ENCODE results near the gene MOGAT1.
"Not testable (repeated sequence)": the region's sequence is repeated elsewhere in the genome, so short reads cannot be mapped to it uniquely, and the experiment has no call there.

MOGAT1 gene

GRCh38 chr2:222710736-222711135 is 39.3 kb downstream of the MOGAT1 start:
- no peak for DNase-seq (ENCODE audit: low spot score)

- DNase-seq (ENCODE audit: low spot score), result no peak
These were observed 40.0 kb downstream of the MOGAT1 start for GRCh38 chr2:222711315-222711940.

GRCh38 chr2:222713002-222713401 is 41.5 kb downstream of the MOGAT1 start:
- no peak for DNase-seq (ENCODE audit: low spot score)

GRCh38 chr2:222714361-222715241 is 43.1 kb downstream of the MOGAT1 start:
- DNase-seq (ENCODE audit: low spot score), result no peak

- DNase-seq (ENCODE audit: low spot score), result no peak
These were observed 44.3 kb downstream of the MOGAT1 start for GRCh38 chr2:222715742-222716141.

GRCh38 chr2:222719787-222720186 is 48.3 kb downstream of the MOGAT1 start:
- not testable (repeated sequence) for DNase-seq (ENCODE audit: low spot score)

- not testable (repeated sequence) for DNase-seq (ENCODE audit: low spot score)
These were observed 50.1 kb downstream of the MOGAT1 start for GRCh38 chr2:222721597-222721996.

GRCh38 chr2:222722327-222722946 is 51.0 kb downstream of the MOGAT1 start:
- no peak for DNase-seq (ENCODE audit: low spot score)

GRCh38 chr2:222724208-222724607 is 52.8 kb downstream of the MOGAT1 start:
- no peak for DNase-seq (ENCODE audit: low spot score)

- DNase-seq (ENCODE audit: low spot score), result no peak
These were observed 57.2 kb downstream of the MOGAT1 start for GRCh38 chr2:222728621-222729020.

GRCh38 chr2:222730366-222730999 is 59.0 kb downstream of the MOGAT1 start:
- no peak for DNase-seq (ENCODE audit: low spot score)

GRCh38 chr2:222731201-222731621 is 59.8 kb downstream of the MOGAT1 start:
- DNase-seq (ENCODE audit: low spot score), result no peak

- no peak for DNase-seq (ENCODE audit: low spot score)
These were observed 61.2 kb downstream of the MOGAT1 start for GRCh38 chr2:222732489-222733178.

- DNase-seq (ENCODE audit: low spot score), result no peak
These were observed 62.0 kb downstream of the MOGAT1 start for GRCh38 chr2:222733470-222733845.

- peak; percentile 37 for DNase-seq (ENCODE audit: low spot score)
These were observed 62.6 kb downstream of the MOGAT1 start for GRCh38 chr2:222733846-222734702.

- DNase-seq (ENCODE audit: low spot score), result no peak
These were observed 63.2 kb downstream of the MOGAT1 start for GRCh38 chr2:222734703-222735014.

- DNase-seq (ENCODE audit: low spot score), result no peak
These were observed 64.8 kb downstream of the MOGAT1 start for GRCh38 chr2:222736301-222736700.

GRCh38 chr2:222736924-222737323 is 65.5 kb downstream of the MOGAT1 start:
- no peak for DNase-seq (ENCODE audit: low spot score)

- DNase-seq (ENCODE audit: low spot score), result no peak
These were observed 66.9 kb downstream of the MOGAT1 start for GRCh38 chr2:222738312-222738711.

- no peak for DNase-seq (ENCODE audit: low spot score)
These were observed 67.4 kb downstream of the MOGAT1 start for GRCh38 chr2:222738809-222739208.

GRCh38 chr2:222739939-222740338 is 68.5 kb downstream of the MOGAT1 start:
- no peak for DNase-seq (ENCODE audit: low spot score)

Data from globus pallidus (tissue), 1 donor.